GM18507 (cell line): Measurements from ENCODE around the gene AIG1.
A peak's percentile ranks its signal among the peaks of the same experiment; 100 is the strongest.
"Not testable (repeated sequence)": the region's sequence is repeated elsewhere in the genome, so short reads cannot be mapped to it uniquely, and the experiment has no call there.

ENCODE experiments used
- DNase-seq: peaks from one replicate; pipeline ENCODE4 v3.0.0; 2011; ENCODE audit warnings: low read depth; ENCODE audit not compliant: insufficient read length; ENCODE audit errors: extremely low spot score
- FAIRE-seq: peaks from 2 replicates; lab custom pipeline; 2011; peaks lifted over from hg19 to GRCh38; lab: Jason Lieb, UNC

AIG1 gene

DNA sequence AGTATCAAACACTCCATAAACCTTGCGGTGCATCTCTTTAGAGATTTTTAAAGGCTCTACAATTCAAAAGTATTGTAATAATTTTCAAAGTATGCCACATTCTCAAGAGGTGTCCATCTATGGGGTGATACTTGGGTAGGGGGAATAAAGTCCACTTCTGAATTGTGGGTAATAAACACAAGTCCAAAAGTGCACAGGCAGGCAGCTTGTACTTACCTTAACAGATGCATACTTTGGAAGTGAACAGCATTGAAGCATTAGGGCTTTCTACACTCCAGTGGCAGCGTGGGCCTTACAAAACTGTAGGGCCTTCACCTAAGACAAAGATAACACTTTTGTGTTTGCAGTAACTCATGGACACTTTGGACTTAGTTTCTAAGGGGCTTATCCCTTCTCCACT lies 58.6 kb downstream of the AIG1 start:
- no peak for DNase-seq
- FAIRE-seq: no peak

DNA sequence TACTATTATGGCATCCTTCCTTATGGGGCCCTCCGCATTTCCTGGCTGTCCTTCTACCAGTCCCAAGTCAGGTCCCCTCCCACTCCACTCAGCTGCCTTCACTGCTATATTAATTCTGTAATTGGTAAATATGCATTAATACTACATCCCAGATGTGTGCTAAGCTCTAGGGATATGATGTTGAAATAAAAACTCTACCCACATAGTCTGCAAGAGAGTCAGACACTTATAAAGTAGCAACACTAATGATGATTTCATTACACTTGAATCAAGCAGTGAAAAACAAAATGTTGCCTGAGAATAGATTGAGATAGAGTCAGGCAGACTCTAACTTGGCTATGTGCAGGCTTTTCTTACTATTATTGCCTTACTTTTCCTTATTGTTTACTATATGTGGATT lies 62.4 kb downstream of the AIG1 start:
- DNase-seq (no peak), FAIRE-seq (no peak)

GRCh38 chr6:143123941-143124340 lies 63.3 kb downstream of the AIG1 start:
- no peak for FAIRE-seq
- DNase-seq: no peak

DNA sequence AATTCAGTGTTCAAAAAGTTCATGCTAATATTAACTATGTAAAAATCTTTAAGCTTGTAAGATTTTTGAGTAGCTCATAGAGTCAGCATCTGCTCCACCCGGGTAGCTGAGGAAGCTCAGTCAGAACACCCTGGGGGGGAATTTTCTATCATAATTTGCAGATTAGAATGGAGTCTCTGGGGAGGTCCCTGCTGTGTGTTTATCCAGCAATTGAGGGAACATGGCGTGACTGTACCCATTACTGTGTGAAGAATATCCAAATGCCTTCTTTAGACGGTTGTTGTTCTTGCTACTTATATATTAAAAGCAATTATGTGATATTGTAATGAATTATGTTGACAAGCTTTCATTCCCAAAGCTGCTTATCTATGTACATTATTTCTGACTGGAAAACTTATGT lies 64.8 kb downstream of the AIG1 start:
- no peak for DNase-seq
- FAIRE-seq: no peak

- DNase-seq (no peak), FAIRE-seq (peak; percentile 74)
Measured at GRCh38 chr6:143125864-143126573, 65.3 kb downstream of the AIG1 start.

DNA sequence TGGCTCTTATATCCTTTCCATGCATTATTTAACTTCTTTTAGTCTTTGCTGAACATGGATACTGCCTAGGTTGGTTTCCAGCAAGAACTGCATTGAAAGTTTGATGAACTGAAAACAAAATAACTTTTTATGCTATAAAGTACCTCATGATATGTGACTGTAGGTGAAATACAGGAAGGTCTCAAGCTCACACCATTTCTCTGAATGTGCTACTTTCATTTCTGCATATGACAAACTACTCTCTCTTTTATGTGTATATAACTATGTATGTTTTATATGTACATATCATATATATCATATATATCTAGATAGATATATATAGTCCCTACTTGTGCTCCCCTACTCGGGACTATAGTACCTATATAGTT lies 65.9 kb downstream of the AIG1 start:
- no peak for FAIRE-seq

GRCh38 chr6:143127941-143128680 lies 67.4 kb downstream of the AIG1 start:
- DNase-seq (no peak), FAIRE-seq (no peak)

More for the DNA sequence above, 65.9 kb downstream of the AIG1 start:
- no peak for DNase-seq

- DNase-seq (no peak), FAIRE-seq (no peak)
Measured at GRCh38 chr6:143128681-143129015, 68.0 kb downstream of the AIG1 start.

GRCh38 chr6:143130928-143131327 lies 70.2 kb downstream of the AIG1 start:
- FAIRE-seq (no peak), DNase-seq (no peak)

DNA sequence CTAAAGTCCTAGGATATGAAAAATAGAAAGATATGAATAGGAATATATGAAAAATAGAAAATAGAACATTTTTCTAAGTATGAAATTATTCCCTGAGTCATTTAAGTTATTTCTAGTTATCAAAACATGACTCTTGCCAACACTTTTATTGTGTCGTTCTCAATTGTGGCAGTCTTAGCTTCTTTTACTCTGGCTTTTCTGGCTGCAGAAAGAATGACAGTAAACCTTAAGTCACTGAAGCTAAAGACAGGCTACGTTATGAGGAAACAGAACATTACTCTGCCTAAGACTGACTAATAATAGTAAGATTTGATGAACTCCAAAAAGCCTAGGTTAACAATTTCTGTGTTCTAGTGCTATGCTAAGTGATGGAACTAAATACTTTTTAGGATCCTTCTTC lies 74.6 kb downstream of the AIG1 start:
- FAIRE-seq: peak; percentile 15
- DNase-seq: no peak

DNA sequence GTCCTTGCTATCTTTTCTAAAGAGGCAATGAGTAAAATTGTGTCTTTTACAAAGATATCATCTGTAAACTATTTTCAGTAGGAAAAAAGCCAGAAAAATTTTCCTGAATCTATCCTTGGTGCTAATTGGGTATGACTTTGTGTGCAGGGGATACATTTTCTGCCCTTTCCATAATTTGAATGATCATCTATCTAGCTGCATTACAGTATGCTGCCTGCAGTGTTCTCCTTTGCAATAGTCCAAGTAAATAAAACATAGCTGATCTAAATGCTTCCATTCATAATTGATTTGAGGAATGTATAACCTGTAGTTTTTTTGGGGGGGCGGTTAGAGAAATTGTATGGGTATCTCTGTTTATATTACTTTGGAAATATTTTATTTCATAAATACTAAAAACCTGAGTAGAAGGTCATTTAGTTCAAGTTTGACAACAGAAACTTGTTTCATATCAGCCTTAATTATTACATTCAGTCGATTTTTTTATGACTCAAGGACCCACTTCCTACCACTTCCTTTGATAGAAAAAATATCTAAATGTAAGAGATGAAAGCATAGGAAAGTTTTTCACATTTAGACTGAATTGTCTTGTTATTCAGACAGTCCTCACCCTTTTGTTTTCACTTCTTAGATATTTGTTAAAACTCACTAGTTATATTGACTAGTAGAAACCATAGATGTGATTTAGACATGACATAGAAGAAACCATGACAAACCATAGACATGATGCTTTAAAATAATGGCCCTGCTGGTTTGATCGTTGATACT lies 75.3 kb downstream of the AIG1 start:
- FAIRE-seq: no peak
- no peak for DNase-seq

GRCh38 chr6:143136647-143137046 lies 76.0 kb downstream of the AIG1 start:
- DNase-seq (no peak), FAIRE-seq (no peak)

GRCh38 chr6:143139239-143139784 lies 78.6 kb downstream of the AIG1 start:
- DNase-seq: no peak
- no peak for FAIRE-seq

DNA sequence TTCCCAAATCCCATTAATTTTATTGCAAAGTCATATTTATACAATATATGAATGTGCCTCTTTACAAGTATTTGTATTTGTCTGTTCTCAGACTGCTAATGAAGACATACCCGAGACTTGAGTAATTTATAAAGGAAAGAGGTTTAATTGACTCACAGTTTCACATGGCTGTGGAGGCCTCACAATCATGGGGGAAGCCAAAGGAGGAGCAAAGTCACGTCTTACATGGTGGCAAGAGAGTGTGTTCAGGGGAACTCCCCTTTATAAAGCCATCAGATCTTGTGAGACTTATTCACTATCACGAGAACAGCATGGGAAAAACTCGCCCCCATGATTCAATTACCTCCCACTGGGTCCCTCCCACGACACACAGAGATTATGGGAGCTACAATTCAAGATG lies 79.2 kb downstream of the AIG1 start:
- DNase-seq, FAIRE-seq: not testable (repeated sequence)

- FAIRE-seq (no peak), DNase-seq (no peak)
Measured at GRCh38 chr6:143140767-143141166, 80.1 kb downstream of the AIG1 start.

DNA sequence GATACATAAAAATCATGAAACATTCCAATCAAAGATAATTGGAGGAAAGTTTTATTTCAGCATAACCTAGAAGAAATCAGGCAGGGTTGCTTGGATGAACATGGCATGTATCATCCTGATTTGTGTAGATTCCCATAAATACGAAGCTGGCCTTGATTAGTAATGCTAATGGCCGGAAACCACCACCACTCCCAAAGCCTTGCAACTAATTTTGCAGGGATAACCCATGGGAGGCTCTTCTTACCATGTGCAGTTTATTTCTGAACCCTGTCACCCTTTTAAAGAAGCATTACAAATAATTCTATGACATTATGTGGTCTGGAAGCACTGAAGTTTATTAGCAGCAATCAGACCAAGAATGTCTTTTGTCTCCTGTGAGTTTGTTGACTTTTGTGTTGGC lies 80.8 kb downstream of the AIG1 start:
- FAIRE-seq (no peak), DNase-seq (no peak)

DNA sequence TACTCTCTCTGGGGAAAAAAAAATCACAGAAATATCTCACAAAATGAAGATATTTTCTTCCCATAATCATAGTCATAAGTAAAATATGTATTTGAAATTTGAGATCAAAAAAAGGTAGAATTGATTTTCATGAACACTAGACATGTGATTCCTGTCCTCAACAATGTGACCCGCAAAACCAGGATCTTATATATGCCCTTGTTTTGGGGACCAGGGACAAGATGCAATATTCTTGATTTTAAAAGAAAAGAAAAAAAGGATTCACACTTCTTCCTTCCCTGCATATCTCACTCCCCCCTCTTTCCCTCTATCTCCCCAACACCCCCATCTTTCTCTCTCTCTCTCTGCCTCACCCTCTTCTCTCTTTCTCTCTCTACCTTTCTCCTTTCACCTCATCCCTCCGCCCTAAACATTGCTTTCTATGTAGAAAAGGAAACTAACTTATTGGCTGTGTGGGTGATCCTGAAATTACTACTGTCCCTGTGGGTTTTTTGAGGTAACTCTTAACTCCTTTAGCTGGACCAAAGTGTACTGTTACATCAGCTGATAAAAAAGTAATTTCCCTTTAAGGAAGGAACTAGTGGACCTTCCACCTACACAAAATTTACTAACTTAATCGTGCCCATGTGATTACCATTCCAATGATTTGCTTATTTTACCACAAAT lies 85.6 kb downstream of the AIG1 start:
- FAIRE-seq: no peak
- DNase-seq: no peak

GRCh38 chr6:143149771-143150170 lies 89.1 kb downstream of the AIG1 start:
- DNase-seq (no peak), FAIRE-seq (no peak)

GRCh38 chr6:143150281-143150680 lies 89.6 kb downstream of the AIG1 start:
- FAIRE-seq: no peak
- DNase-seq: no peak

DNA sequence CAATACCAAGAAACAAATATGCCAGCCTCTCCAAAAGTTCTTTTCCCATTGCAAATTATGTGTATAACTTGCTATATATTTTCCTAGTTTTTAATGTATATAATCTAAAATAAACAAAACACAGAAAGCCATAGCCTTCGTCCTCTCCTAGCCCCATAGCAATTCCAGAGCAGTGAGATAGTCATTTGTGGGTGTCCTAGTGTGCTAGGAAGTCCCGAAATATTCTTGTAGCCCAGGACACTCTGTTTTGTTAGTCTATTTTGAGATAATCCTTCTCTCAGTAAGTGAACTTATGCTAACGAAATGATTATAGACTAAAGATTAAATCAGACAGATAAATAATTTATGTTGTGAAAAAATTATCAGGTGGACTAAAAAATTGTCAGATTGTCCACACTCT lies 90.7 kb downstream of the AIG1 start:
- no peak for FAIRE-seq
- DNase-seq: no peak
